GM10248 (cell line): ENCODE results near the gene GREB1.

Experiments
- CTCF ChIA-PET: fragments of 300-600 bp; sonication (Branson Sonifier 250); formaldehyde crosslinking; extraction: SDS; loops from one replicate; lab custom pipeline; 2021; ENCODE audit warnings: antibody characterized with exemption; lab: Yijun Ruan, JAX
- POLR2A ChIA-PET: fragments of 350-650 bp; sonication (Branson Sonifier 250); formaldehyde crosslinking; extraction: SDS; loops from one replicate; lab custom pipeline; 2020; ENCODE audit warnings: antibody characterized with exemption; lab: Yijun Ruan, JAX
- DNase-seq: peaks from one replicate; pipeline ENCODE4 v3.0.0; 2012; ENCODE audit errors: extremely low spot score
- CTCF ChIP-seq: IDR thresholded peaks from 2 replicates; pipeline ENCODE4 v1.5.1; 2012; ENCODE audit warnings: mild to moderate bottlenecking, low read depth; ENCODE audit errors: extremely low read depth, missing control alignments, control extremely low read depth

The GREB1 gene

DNA sequence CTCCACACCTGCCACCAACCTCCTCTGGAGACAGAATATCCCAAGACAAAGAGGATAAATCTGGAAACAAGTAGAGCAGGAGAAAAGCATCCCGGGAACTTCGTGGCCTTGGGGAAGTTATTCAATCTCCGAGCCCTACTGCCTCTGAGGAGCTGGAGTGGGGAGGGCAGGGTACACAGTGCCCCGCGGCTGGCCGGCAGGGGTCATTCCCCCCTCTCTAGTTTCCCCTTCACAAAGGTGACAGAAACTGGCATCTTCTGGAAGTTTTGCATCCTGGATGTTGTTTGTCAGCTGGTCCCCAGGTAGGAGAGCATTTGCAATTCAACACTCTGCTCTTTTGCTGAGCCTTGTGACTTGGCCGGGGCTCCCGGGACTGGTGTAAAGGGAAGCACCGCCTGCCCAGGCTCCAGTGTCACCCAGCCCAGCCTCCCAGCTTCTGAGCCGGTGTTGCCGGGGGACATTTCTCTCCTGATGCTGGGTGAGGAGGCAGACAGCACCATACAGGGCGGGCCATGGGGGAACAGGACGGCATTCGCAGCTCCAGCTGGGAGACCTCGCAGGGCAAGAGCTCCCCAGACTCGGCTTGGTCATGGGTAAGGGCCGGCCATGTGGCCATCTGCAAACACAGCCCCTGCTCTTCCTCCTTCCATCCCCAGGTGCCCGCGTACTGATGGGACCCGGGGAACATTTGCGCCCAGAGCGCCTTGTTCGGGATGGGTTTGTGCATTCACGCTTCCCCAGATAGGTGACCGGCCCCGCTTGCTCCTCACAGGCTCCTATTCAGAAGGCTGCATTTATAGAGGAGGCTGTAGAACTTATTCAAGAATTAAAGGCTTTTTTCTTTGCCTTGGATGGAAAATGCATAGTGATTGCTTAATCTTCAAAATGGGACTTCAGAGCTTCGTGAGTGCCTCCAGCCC, 143.6 kb downstream of the GREB1 start:
- TF ChIP-seq CTCF, result no peak
- CTCF ChIA-PET, result interaction anchor here (0.6 to 2.0 kb wide), 4 partner anchors 11 to 102 kb away, joined by 3 to 10 read pairs (median 4); no protein-coding TSS in a partner anchor
- POLR2A ChIA-PET, result no interaction called here
- DNase-seq, result no peak

DNA sequence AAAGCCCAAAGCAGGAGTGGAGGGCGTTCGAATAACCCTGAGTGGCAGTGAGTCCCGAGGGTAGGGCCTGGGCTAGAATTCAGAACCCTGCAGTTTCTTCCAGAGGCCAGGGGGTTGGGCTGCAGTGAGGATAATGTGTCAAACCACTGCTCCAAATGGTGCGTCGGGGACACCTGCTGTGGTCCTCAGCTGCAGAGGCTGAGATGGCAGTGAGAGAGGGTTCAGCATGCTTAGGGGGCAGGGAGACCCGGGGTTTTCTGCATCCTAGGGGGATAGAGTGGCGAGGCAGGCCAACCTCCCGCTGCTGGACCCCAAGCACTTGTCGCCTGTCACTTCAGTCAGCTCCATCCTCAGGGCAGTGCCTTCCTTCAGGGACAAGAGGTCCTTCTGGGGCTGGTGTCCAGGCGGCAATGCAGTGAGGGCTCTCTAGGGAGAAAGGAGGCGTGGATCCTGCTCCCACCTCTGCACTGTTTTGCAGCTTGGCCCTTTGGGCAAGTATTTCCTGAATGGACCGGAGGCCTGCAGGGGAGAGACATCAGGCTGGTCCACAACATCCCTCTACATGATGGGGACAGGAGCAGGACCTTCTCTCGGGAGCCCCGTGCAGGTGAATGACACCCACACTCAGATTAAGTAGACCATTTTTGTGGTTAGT, 144.6 kb downstream of the GREB1 start:
- ChIA-PET CTCF (interaction anchor here (0.6 to 1.6 kb wide), 3 partner anchors 11 to 101 kb away, joined by 3 to 5 read pairs (median 3); no protein-coding TSS in a partner anchor), POLR2A (no interaction called here)
- no peak for DNase-seq
- TF ChIP-seq CTCF, result no peak

DNA sequence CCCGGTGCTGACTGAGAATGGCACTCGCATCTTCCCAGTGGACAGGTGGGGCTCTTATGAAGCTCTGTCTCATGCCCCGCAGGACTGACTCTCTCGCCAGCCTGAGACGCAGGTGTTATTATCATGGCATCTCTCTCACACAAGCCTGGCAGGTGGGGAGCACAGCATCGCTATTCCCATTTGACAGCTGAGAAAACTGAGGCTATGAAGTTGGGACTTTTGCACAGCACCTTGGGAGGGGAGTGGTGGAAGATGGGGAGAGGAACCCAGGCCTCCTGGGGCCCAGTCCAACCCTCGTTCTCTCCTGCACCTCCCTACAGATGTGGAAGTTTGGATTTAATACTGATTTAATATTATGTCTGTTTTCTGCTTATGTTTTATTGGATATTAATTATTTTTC, 145.2 kb downstream of the GREB1 start:
- DNase-seq, result no peak
- ChIA-PET CTCF (interaction anchor here (1.6 kb wide), 1 partner anchor 14 kb away, joined by 5 read pairs; no protein-coding TSS in a partner anchor), POLR2A (no interaction called here)
- no peak for TF ChIP-seq CTCF

DNA sequence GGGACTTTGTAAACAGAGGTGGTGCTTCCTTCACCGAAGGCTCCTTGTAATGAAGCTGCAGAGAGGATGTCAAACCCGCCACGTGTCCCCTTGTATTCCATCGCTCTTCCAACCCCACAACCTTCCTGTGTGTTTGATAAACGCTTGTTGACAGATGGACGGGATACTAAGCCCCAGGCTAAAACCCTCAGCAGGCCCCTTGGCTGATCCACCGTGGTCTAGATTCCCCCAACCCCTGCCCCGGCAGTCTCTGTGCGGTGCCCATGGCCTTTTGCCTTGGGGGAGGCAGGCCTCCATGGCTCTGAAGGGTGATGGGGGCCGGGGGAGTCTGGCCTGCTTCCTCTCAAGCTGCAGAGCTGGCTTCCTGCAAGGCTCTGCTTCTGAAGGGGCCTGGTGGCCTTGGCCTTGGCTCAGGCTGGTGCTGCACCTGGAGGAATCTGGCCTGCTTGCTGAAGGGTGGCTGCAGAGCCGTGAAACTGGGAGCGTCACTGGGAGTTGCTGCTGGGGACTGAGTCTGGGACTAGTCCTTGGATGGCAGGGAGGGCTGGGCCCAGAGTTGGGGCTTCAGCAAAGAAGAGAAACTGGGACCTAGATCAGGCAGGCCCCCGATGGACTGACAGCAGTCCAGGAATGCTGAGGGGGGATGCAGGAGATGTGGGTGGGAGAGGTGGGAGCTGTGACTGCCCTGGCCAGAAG, 145.8 kb downstream of the GREB1 start:
- ChIA-PET POLR2A (no interaction called here), CTCF (interaction anchor here (0.7 to 1.7 kb wide), 3 partner anchors 9 to 109 kb away, joined by 3 to 4 read pairs (median 3); no protein-coding TSS in a partner anchor)
- no peak for DNase-seq
- no peak for TF ChIP-seq CTCF

- POLR2A ChIA-PET, result no interaction called here
- TF ChIP-seq CTCF, result no peak
- no peak for DNase-seq
- CTCF ChIA-PET, result interaction anchor here (0.7 to 1.7 kb wide), 8 partner anchors 10 to 548 kb away, joined by 3 to 4 read pairs (median 3); no protein-coding TSS in a partner anchor
These were observed 146.5 kb downstream of the GREB1 start for GRCh38 chr2:11680182-11680900.
